Mammary epithelial cell (primary cell): Measurements from ENCODE around the gene SPRED1.

Experiments
- EZH2 ChIP-seq: IDR thresholded peaks from 2 replicates; pipeline ENCODE4 v1.6.1; 2012; ENCODE audit warnings: low read length, inconsistent platforms, borderline replicate concordance
- TF ChIP-seq, protein P1 (sequence below), 2 donors: IDR thresholded peaks in 1 of 2; conservative IDR thresholded peaks in 1 of 2; 2 replicates each; pipeline ENCODE4 v1.5.1; 2011 to 2012; ENCODE audit warnings: inconsistent platforms in 2 of 2, low read length in 2 of 2, mild to moderate bottlenecking in 2 of 2, control low read depth in 1 of 2, low read depth in 1 of 2; ENCODE audit not compliant: insufficient read depth in 1 of 2; ENCODE audit errors: extremely low read depth in 1 of 2

DNA sequence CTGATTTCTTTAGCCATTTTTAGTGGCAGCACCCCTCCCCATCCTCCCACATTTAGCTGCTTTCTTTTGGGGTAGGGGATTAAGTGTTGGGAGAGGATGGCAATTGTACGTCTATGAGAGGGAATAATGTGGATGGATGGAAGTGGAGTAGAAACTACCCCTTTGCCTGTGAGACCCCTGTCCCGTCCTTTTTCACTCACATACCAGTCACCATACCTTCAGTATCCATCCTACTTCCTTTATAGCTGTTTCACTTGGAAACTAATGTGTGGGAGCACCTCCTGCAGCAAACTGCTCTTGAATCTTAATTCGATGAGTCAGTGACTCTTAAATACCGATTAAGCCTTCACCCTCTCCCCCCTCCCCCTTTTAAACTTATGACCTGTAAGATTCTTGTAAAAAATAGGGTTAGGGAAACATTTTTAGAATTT is 730 bp downstream of the SPRED1 start:
- TF ChIP-seq EZH2: no peak
- TF ChIP-seq, protein P1, sequence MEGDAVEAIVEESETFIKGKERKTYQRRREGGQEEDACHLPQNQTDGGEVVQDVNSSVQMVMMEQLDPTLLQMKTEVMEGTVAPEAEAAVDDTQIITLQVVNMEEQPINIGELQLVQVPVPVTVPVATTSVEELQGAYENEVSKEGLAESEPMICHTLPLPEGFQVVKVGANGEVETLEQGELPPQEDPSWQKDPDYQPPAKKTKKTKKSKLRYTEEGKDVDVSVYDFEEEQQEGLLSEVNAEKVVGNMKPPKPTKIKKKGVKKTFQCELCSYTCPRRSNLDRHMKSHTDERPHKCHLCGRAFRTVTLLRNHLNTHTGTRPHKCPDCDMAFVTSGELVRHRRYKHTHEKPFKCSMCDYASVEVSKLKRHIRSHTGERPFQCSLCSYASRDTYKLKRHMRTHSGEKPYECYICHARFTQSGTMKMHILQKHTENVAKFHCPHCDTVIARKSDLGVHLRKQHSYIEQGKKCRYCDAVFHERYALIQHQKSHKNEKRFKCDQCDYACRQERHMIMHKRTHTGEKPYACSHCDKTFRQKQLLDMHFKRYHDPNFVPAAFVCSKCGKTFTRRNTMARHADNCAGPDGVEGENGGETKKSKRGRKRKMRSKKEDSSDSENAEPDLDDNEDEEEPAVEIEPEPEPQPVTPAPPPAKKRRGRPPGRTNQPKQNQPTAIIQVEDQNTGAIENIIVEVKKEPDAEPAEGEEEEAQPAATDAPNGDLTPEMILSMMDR (conservative IDR thresholded peaks at IDR 0.05 in 1 of 2, IDR thresholded peaks at IDR 0.05 in 1 of 2; ENCODE audit: extremely low read depth in 1 of 2, insufficient read depth in 1 of 2, low read depth in 1 of 2, low read length in 2 of 2): no peak
